ENCODE results near the gene IL1R2. TPM values are rescaled to one million over a fixed set of nuclear protein-coding genes. Genes with fewer than 3 reads are reported as not detected.

IL1R2 gene
- total and polyA plus RNA-seq, 2 of the 13 experiments (the other 11 are each of a cell fraction or from before 2014, with no cell fraction given) = 3.6 to 7.3 TPM

DNA sequence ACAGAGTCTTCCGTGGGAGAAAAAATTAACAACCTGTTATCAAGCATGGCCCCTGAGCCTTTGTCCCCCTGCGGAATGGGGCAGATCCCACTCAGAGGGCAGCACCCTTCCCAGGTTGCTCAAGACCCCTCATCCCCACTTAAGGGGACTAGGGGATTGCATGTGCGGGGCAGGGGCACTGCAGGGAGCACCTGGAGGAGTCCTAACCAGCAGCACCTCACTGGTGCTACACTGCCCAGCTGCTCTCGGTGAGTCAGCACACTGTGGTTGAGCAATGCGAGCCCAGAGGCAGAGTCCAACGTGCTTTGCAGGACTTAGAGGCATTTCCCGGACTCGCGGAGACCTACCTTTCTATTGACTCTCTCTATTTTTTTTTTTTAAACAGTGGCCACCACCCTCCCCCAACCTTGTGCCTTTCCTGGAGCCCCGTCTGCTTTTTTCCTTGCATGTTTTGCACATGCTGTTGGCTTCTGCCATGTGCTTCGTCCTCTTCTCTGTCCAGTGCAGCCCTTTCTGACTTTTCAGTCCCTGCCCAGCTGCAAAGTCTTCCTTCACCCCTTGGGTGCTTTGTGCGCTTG, 74.0 kb downstream of the IL1R2 start (continued):
- no peak for TF ChIP-seq PCBP1 (IDR thresholded peaks at IDR 0.05; ENCODE audit: borderline replicate concordance, low read depth, low read length)
- TF ChIP-seq, protein P1, sequence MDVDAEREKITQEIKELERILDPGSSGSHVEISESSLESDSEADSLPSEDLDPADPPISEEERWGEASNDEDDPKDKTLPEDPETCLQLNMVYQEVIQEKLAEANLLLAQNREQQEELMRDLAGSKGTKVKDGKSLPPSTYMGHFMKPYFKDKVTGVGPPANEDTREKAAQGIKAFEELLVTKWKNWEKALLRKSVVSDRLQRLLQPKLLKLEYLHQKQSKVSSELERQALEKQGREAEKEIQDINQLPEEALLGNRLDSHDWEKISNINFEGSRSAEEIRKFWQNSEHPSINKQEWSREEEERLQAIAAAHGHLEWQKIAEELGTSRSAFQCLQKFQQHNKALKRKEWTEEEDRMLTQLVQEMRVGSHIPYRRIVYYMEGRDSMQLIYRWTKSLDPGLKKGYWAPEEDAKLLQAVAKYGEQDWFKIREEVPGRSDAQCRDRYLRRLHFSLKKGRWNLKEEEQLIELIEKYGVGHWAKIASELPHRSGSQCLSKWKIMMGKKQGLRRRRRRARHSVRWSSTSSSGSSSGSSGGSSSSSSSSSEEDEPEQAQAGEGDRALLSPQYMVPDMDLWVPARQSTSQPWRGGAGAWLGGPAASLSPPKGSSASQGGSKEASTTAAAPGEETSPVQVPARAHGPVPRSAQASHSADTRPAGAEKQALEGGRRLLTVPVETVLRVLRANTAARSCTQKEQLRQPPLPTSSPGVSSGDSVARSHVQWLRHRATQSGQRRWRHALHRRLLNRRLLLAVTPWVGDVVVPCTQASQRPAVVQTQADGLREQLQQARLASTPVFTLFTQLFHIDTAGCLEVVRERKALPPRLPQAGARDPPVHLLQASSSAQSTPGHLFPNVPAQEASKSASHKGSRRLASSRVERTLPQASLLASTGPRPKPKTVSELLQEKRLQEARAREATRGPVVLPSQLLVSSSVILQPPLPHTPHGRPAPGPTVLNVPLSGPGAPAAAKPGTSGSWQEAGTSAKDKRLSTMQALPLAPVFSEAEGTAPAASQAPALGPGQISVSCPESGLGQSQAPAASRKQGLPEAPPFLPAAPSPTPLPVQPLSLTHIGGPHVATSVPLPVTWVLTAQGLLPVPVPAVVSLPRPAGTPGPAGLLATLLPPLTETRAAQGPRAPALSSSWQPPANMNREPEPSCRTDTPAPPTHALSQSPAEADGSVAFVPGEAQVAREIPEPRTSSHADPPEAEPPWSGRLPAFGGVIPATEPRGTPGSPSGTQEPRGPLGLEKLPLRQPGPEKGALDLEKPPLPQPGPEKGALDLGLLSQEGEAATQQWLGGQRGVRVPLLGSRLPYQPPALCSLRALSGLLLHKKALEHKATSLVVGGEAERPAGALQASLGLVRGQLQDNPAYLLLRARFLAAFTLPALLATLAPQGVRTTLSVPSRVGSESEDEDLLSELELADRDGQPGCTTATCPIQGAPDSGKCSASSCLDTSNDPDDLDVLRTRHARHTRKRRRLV (CRISPR knock-in tag; IDR thresholded peaks at IDR 0.05) = no peak
- no peak for TF ChIP-seq RELA (CRISPR knock-in tag; IDR thresholded peaks at IDR 0.05)
- no peak for TF ChIP-seq SOX6 (IDR thresholded peaks at IDR 0.05)
- peak; percentile 43; the same call in 1 of the 2 replicates for TF ChIP-seq SOX6 (CRISPR knock-in tag; IDR thresholded peaks at IDR 0.05)
- no peak for TF ChIP-seq KDM5B (CRISPR knock-in tag; IDR thresholded peaks at IDR 0.05; ENCODE audit: borderline replicate concordance)
- TF ChIP-seq TARDBP (CRISPR knock-in tag; IDR thresholded peaks at IDR 0.05) = peak; percentile 82
- peak; percentile 99 for TF ChIP-seq POGZ (CRISPR knock-in tag; IDR thresholded peaks at IDR 0.05)
- no peak for TF ChIP-seq ZFP90 (CRISPR knock-in tag; IDR thresholded peaks at IDR 0.05; ENCODE audit: borderline replicate concordance)
- no peak for TF ChIP-seq RARG (CRISPR knock-in tag; IDR thresholded peaks at IDR 0.05; ENCODE audit: low read depth)
- no peak for TF ChIP-seq SRSF1 (optimal IDR thresholded peaks at IDR 0.05; ENCODE audit: low read depth, low read length)
- TF ChIP-seq, protein P2, sequence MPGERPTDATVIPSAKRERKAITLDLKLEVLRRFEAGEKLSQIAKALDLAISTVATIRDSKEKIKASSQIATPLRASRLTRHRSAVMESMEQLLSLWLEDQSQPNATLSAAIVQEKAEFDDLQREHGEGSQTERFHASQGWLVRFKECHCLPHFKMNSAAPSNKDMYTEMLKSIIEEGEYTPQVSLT (CRISPR knock-in tag; IDR thresholded peaks at IDR 0.05; ENCODE audit: borderline replicate concordance, low read depth) = no peak
- no peak for TF ChIP-seq ZNF713 (CRISPR knock-in tag; IDR thresholded peaks at IDR 0.05)
- TF ChIP-seq ZNF496 (CRISPR knock-in tag; IDR thresholded peaks at IDR 0.05; ENCODE audit: insufficient replicate concordance) = no peak
- TF ChIP-seq ZNF563 (CRISPR knock-in tag; IDR thresholded peaks at IDR 0.05) = peak; percentile 100
- TF ChIP-seq, protein P3, sequence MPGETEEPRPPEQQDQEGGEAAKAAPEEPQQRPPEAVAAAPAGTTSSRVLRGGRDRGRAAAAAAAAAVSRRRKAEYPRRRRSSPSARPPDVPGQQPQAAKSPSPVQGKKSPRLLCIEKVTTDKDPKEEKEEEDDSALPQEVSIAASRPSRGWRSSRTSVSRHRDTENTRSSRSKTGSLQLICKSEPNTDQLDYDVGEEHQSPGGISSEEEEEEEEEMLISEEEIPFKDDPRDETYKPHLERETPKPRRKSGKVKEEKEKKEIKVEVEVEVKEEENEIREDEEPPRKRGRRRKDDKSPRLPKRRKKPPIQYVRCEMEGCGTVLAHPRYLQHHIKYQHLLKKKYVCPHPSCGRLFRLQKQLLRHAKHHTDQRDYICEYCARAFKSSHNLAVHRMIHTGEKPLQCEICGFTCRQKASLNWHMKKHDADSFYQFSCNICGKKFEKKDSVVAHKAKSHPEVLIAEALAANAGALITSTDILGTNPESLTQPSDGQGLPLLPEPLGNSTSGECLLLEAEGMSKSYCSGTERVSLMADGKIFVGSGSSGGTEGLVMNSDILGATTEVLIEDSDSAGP (CRISPR knock-in tag; IDR thresholded peaks at IDR 0.05; ENCODE audit: borderline replicate concordance) = peak; percentile 41; the same call in 1 of the 2 replicates
- peak; percentile 53 for TF ChIP-seq BORCS8-MEF2B (CRISPR knock-in tag; IDR thresholded peaks at IDR 0.05)
- TF ChIP-seq ZNF12 (CRISPR knock-in tag; IDR thresholded peaks at IDR 0.05) = peak; percentile 91
- peak; percentile 91 for TF ChIP-seq MED1 (CRISPR knock-in tag; IDR thresholded peaks at IDR 0.05)
- no peak for TF ChIP-seq HIVEP1 (CRISPR knock-in tag; IDR thresholded peaks at IDR 0.05)
